HG02610 (cell line): ENCODE data around the gene RAD9B.
"Not testable (repeated sequence)": the region's sequence is repeated elsewhere in the genome, so short reads cannot be mapped to it uniquely, and the experiment has no call there.

Source experiments
- ATAC-seq: cut with Tn5 transposase; IDR thresholded peaks from one replicate; pipeline ENCODE4 v1.9.1; 2021; ENCODE audit warnings: mild to moderate bottlenecking, moderate library complexity; ENCODE audit not compliant: unreplicated experiment

The RAD9B gene

GRCh38 chr12:110520876-110521712 lies 19.0 kb downstream of the RAD9B start:
- ATAC-seq = not testable (repeated sequence)

- no peak for ATAC-seq
Observed at GRCh38 chr12:110528277-110528839, 26.2 kb downstream of the RAD9B start.

GRCh38 chr12:110530511-110530910 lies 28.4 kb downstream of the RAD9B start:
- no peak for ATAC-seq

DNA sequence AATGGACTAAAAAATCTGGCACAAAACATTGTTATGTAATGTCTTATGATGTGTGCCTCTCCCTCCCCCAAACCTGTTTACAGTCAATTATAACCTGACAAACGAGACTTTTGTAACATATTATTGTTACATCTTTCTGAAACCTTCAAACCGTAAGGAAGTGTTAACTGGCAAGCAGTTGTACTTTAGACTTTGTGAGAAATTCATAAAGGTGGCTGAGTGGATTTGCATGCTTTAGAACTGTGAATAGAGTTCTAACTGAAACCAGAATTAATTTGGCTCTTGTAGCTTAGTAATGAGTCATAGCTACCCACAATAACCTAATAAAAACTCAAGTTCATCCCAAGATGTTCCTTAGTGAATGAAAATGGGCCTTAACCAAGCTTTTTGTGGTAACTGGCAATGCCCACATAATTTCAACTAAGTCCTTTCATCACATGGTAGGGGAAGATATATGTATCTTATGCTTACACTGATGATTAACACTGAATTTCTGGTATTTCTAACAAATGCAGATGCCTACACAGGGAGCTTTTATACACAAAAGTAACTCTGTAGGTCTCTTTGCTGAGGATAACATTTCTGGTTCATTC lies 29.7 kb downstream of the RAD9B start:
- peak; percentile 86 for ATAC-seq

DNA sequence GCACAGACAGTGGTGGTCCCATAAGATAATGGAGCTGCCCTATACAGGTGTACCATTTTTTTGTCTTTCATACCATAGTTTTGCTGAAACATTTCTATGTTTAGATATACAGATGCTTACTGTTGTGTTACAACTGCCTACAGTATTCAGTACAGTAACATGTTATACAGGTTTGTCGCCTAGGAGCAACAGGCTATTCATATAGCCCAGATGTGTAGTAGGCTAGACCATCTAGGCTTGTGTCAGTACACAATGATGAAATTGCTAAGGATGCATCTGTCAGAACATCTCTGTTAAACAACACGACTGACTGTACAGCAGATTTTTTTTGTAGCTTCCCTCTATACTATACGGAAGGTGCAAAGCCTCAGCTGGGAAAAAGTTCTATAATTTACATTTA lies 30.5 kb downstream of the RAD9B start:
- no peak for ATAC-seq

GRCh38 chr12:110533607-110534006 lies 31.5 kb downstream of the RAD9B start:
- ATAC-seq = no peak

DNA sequence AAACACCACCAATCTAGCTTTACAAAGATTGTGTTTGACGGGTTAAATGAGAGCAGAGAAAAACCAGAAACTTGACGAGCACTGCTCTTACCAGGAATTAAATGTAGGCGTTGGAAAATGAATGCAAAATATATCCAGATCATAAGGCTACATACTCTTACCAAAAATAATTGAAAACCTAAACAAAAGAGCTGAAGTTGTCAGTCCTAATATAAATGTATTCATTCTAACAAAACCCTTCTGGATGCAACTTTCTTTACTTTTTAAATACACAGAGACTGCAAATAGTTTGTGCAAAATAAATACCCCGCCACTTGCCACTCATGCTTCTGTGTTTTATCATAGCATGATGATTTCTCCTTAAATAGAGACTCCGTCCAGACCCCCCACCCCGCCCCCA lies 32.7 kb downstream of the RAD9B start:
- no peak for ATAC-seq

DNA sequence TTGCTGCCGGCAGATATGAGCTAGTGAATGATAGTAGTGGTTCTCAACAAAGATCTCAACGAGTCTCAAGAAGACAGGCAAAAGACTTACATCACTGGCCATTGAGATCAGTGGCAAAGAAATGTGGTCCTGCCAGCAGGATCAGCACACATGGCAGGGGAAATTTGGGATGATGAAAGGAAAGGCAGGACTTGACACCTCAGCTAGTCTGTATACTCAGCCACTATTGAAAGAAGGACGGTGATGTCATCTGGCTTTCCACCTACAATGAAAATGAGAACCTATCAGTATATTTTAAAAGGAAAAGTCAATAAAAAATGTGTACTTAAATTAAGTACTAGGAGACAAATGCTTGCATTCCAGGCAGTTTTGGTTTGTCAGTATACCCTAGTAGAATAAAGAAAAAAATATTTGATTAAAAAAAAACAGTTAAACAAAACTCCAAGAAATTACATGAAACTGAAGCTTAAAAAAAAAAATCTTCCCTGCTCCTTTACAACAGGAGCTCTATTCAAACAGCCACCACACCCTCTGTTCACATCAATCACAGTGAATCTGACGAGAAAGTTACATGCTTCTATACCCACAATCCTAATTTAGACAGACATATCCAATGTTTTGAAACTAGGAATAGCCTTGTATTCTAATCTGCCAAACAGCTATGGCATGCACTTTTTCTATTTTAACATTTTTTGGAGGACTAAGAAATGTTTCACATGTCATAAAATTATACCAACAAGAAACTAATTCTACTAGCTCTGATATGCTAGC lies 34.9 kb downstream of the RAD9B start:
- ATAC-seq = no peak

GRCh38 chr12:110537605-110538409 lies 35.7 kb downstream of the RAD9B start:
- ATAC-seq = no peak

DNA sequence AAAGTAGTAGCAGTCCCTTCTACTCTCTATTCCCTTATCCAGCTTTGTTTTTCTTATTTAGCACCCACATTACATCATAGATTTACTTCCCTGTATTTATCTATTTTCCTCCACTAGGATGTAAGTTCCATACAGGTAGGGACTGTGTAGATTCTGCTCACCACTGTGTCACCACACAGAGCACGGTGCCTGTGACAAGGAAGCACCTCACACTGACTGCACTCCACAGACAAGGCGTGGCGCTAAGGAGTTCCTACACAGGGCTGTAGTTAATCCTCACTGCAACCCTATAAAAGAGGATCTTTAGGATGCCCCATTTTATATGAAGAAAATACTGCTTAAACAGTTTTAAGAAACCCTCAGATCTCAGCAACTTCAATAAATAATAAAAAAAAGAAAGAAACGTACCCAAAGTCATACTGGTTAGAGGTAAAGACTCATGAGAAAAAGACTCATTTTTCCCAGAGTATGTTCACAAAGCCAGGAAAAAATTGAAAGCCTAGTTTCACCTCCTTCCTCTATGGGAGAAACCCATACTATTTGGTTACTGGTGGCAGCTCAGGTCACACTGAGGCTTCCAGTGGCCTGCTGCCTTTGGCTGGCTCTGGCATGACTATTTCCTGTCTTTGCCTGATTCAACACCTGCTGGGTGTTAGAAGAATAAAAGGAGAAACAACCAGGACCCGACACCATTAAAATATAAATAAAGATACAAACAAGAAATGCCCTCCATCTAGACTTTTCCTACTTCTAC lies 36.9 kb downstream of the RAD9B start:
- ATAC-seq = no peak

GRCh38 chr12:110540048-110540447 lies 37.9 kb downstream of the RAD9B start:
- no peak for ATAC-seq

DNA sequence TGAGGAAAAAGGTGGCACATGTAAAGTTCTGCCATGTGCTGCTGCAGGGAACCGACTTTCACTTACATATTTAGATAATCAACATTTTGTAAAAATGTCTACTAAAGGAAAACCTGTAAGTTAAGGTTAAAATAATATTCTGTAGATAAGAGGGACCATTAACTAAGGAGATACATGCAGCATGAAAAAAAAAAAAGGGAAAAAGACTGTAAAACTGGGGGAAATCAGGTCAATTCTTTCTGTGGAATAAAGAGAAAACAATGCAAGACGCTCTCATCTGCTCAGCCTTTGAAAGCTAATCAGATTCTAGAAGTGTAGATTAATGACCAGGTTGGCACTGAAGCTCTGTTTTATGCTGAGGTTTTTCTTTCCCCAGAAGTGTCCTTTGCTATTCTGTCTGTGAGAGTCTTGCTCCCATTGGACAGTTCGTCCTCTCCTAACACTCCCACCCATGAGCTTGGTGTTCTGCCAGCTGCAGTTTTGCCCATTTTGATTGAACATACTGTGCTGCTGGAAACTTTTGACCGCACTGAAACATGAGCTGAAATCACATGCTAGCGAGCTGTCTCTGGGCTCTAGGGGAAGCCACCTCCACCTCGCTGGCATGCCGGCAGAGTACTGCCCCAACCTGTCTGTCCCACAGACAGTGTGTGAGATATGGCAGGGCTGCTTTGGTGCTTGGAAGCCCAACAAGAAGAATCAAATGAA lies 41.3 kb downstream of the RAD9B start:
- ATAC-seq = no peak

GRCh38 chr12:110543965-110544364 lies 41.8 kb downstream of the RAD9B start:
- no peak for ATAC-seq

- ATAC-seq = not testable (repeated sequence)
Observed at GRCh38 chr12:110545259-110545658, 43.1 kb downstream of the RAD9B start.

- ATAC-seq = no peak
Observed at GRCh38 chr12:110545812-110546211, 43.7 kb downstream of the RAD9B start.

DNA sequence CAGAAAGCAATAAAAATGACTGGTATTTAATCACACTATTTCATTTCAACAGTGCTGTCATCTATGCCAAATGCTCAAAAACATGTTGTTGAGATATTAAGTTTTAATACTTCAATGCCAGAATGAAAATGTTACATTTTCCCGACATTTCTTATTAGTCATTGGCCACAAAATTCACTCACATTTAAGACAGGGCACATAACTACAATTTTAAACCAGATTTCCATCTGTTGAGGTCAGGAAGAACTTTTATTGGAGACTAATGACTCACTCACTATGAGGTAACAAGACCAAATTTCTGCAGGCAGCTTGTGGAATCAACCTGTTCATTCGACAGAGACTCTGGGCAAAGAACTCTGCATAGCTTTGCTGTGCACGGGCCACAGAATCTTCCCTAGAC lies 44.2 kb downstream of the RAD9B start:
- no peak for ATAC-seq

DNA sequence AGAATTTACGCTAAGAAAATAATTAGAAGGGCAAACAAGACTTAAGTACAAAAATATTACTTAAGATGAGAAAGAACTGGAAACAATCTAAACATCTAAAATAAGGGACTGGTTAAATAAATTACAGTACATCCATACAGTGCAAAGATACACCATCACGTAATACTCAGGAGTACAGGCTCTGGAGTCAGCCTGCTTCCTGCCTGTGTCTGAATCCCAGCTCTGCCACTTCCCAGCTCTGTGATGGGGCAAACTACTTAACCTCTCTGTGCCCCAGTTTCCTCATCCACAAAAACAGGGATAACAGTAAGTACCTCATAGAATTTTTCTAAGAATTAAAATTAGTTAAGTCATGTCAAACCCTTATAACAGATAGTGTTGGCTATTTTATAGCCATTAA lies 45.0 kb downstream of the RAD9B start:
- ATAC-seq = no peak

GRCh38 chr12:110548678-110549077 lies 46.5 kb downstream of the RAD9B start:
- no peak for ATAC-seq

GRCh38 chr12:110549716-110550115 lies 47.6 kb downstream of the RAD9B start:
- ATAC-seq = no peak
